Upper lobe of left lung (tissue), 6 donors: ENCODE results near the gene ANKMY1. TPM values are rescaled to one million over a fixed set of nuclear protein-coding genes. Genes with fewer than 3 reads are reported as not detected.

Experiments used
- ATAC-seq, 2 donors: fragments of 200-7000 bp; cut with Tn5 transposase; one replicate each; pipeline ENCODE4 v1.9.1; 2022; ENCODE audit warnings: mild to moderate bottlenecking in 2 of 2, moderate library complexity in 2 of 2; ENCODE audit not compliant: low FRiP score in 2 of 2
- DNase-seq, 2 donors: peaks; one replicate each; pipeline ENCODE4 v3.0.0-alpha.2; 2019 to 2020
- H3K27ac ChIP-seq, 4 donors: fragments of 200-600 bp; sonication (generic); one replicate each; pipeline ENCODE4 v1.5.1; 2016 to 2019
- H3K27me3 ChIP-seq, 4 donors: fragments of 200-600 bp; sonication (generic); one replicate each; pipeline ENCODE4 v1.5.1; 2017 to 2019
- H3K36me3 ChIP-seq, 4 donors: fragments of 200-600 bp; sonication (generic); one replicate each; pipeline ENCODE4 v1.5.1; 2016 to 2019
- H3K4me1 ChIP-seq, 4 donors: fragments of 200-600 bp; sonication (generic); one replicate each; pipeline ENCODE4 v1.5.1; 2018 to 2019
- H3K4me3 ChIP-seq, 4 donors: fragments of 200-600 bp; sonication (generic); one replicate each; pipeline ENCODE4 v1.5.1; 2017 to 2019; ENCODE audit warnings: mild to moderate bottlenecking in 2 of 4, moderate library complexity in 1 of 4
- H3K9me3 ChIP-seq, 4 donors: fragments of 200-600 bp; sonication (generic); one replicate each; pipeline ENCODE4 v1.5.1; 2018 to 2019
- EP300 ChIP-seq, 4 donors: sonication (generic); formaldehyde crosslinking; IDR thresholded peaks; one replicate each; pipeline ENCODE4 v1.5.1; 2017; ENCODE audit warnings: antibody characterized with exemption in 4 of 4, control low read depth in 2 of 4
- POLR2A ChIP-seq, 4 donors: fragments of 450-650 bp; IDR thresholded peaks; one replicate each; pipeline ENCODE4 v1.5.1; 2016 to 2017; ENCODE audit warnings: antibody characterized with exemption in 4 of 4, mild to moderate bottlenecking in 2 of 4
- POLR2AphosphoS5 ChIP-seq, 2 donors: sonication (generic); formaldehyde crosslinking; IDR thresholded peaks; one replicate each; pipeline ENCODE4 v1.5.1; 2017; ENCODE audit warnings: antibody characterized with exemption in 2 of 2
- WGBS, 2 donors: methylation state at CpG; one replicate each; pipeline ENCODE4 v1.1.5; 2017 to 2018; 5-methylcytosine and 5-hydroxymethylcytosine counted together
- total RNA-seq, 6 donors: library from RNA; depleted of rRNA in 4 of 6; stranded (reverse); fragments of >200 nt in 4 of 6; gene quantifications; one replicate each; pipeline versions ENCODE4 v1.1.0 to v1.2.1, GENCODE V29; 2016 to 2021
- TF ChIP-seq, protein P1 (sequence below), 6 experiments: fragments of 450-650 bp in 4 of 6; fragments of 200-600 bp in 2 of 6; sonication (generic) in 2 of 6; IDR thresholded peaks; one replicate each; pipeline ENCODE4 v1.5.1; 2016 to 2019; ENCODE audit warnings: antibody characterized with exemption in 6 of 6
- donor health status: DM: no; HTN: no; CAD: no; lungs with moderate emphysema.
- donor health status: DM: no; HTN: yes; CAD: no; lungs with severe emphysema.

The ANKMY1 gene
- total RNA-seq, 6 donors from 2014 or later, result 23.7 to 97.4 (median 26.9) TPM

- peak; percentile 13 to 70 for DNase-seq
- 96 to 99% methylated on average over 22 to 30 of the region's 31 CpGs for WGBS, 2 donors
These were observed 46.3 kb downstream of the ANKMY1 start for GRCh38 chr2:240511351-240512108.

DNA sequence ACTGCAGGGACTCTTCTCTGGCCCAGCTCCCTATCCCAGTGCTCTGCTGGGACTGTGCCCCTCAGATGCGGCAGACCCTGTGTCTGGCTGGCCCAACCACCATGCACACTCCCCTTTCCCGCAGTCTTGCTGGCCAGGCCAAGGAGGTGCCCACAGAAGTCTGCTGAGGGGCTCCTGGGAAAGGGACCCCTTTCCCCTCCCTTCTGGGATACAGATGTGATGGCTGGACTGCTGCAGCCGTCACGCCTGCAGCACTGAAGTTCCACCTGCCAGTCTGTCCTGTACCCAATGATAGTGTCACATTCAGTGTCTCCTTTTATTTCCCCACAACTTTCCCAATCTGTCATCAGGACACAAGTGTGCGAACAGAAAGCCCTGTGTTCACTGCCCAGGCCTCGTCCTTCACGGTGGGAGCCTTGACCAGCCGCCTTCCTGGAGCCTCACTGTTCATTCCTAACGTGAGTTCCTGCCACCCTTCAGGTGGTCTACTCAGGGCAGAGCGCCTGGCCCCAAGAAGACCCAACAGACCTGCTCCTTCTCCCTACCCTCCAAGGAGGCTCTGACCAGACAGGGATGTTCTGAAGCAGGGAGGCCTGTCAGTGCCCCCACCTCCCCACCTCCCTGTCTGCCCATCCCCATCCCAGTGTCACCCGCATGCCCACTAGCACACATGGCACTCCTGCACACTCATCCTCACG is 47.1 kb downstream of the ANKMY1 start:
- Histone ChIP-seq H3K9me3 (no peaks in the 10 kb centered on the region), H3K27me3 (no peaks in the 10 kb centered on the region), H3K36me3 (peaks cover 0 to 26% (median 15%) of the 10 kb centered on the region in 4 donors), H3K4me3 (no peak overlapping the region), H3K4me1 (peaks cover 0 to 7% (median 5%) of the 10 kb centered on the region in 4 donors), H3K27ac (no peak overlapping the region)
- DNase-seq, result peak in 1 of 2 donors; percentile 14
- no peak for ATAC-seq
- no peak for TF ChIP-seq POLR2A (IDR thresholded peaks at IDR 0.05)
- TF ChIP-seq EP300 (IDR thresholded peaks at IDR 0.05), result no peak
- TF ChIP-seq, protein P1, sequence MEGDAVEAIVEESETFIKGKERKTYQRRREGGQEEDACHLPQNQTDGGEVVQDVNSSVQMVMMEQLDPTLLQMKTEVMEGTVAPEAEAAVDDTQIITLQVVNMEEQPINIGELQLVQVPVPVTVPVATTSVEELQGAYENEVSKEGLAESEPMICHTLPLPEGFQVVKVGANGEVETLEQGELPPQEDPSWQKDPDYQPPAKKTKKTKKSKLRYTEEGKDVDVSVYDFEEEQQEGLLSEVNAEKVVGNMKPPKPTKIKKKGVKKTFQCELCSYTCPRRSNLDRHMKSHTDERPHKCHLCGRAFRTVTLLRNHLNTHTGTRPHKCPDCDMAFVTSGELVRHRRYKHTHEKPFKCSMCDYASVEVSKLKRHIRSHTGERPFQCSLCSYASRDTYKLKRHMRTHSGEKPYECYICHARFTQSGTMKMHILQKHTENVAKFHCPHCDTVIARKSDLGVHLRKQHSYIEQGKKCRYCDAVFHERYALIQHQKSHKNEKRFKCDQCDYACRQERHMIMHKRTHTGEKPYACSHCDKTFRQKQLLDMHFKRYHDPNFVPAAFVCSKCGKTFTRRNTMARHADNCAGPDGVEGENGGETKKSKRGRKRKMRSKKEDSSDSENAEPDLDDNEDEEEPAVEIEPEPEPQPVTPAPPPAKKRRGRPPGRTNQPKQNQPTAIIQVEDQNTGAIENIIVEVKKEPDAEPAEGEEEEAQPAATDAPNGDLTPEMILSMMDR (IDR thresholded peaks at IDR 0.05), result no peak
- no peak for TF ChIP-seq POLR2AphosphoS5 (IDR thresholded peaks at IDR 0.05)
- 89 to 92% methylated on average over 12 of the region's 12 CpGs for WGBS, 2 donors

More at GRCh38 chr2:240511351-240512108, 46.3 kb downstream of the ANKMY1 start:
- Histone ChIP-seq H3K27me3 (no peaks in the 10 kb centered on the region), H3K4me1 (peaks cover 0 to 7% (median 5%) of the 10 kb centered on the region in 4 donors), H3K9me3 (no peaks in the 10 kb centered on the region), H3K4me3 (no peak overlapping the region), H3K27ac (no peak overlapping the region), H3K36me3 (peaks cover 0 to 26% (median 15%) of the 10 kb centered on the region in 4 donors)
- TF ChIP-seq, protein P1 (IDR thresholded peaks at IDR 0.05), result no peak
- TF ChIP-seq POLR2AphosphoS5 (IDR thresholded peaks at IDR 0.05) (no peak), EP300 (IDR thresholded peaks at IDR 0.05) (no peak), POLR2A (IDR thresholded peaks at IDR 0.05) (no peak)
- no peak for ATAC-seq

DNA sequence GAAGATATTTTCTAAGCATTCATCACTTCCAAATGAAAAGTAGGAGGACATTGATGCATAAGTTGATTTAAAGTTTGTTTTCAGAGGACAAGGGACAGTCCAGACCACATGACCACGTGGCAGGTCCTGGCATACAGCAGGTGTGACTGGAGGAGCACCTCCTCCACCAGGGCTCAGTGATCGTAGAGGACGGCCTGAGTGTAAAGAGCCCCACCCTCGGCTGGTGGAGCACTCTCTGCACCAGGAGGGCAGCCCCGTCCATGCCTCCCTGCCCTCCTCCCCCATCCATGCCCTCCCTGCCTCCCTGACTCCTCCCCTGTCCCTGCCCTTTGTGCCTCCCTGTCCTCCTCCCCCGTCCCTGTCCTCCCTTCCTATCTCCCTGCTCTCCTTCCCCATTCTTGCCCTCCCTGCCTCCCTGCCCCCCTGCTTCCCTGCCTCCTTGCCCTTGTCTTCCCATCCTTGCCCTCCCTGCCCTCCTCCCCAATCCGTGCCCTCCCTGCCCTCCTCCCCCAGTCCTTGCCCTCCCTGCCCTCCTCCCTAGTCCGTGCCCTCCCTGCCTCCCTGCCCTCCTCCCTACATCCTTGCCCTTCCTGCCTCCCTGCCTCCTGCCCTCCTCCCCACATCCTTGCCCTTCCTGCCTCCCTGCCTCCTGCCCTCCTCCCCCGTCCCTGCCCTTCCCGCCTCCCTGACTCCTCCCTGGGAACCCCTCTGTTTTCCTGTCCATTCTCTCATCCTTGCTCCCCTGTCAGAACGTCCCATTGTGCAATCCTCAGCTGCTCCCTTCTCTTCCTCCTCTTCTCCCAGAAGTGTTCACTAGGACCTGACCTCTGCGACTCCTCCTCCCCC is 47.9 kb downstream of the ANKMY1 start:
- peaks cover 0 to 26% (median 15%) of the 10 kb centered on the region in 4 donors for H3K36me3 ChIP-seq
- H3K27me3 ChIP-seq, result no peaks in the 10 kb centered on the region
- H3K9me3 ChIP-seq, result no peaks in the 10 kb centered on the region
- 72 to 73% methylated on average over 10 to 12 of the region's 12 CpGs for WGBS, 2 donors
- H3K27ac ChIP-seq, result no peak overlapping the region
- peaks cover 0 to 7% (median 5%) of the 10 kb centered on the region in 4 donors for H3K4me1 ChIP-seq
- no peak overlapping the region for H3K4me3 ChIP-seq
- DNase-seq (peak in 1 of 2 donors; percentile 14), ATAC-seq (no peak)
- TF ChIP-seq EP300 (IDR thresholded peaks at IDR 0.05) (no peak), POLR2AphosphoS5 (IDR thresholded peaks at IDR 0.05) (no peak), POLR2A (IDR thresholded peaks at IDR 0.05) (no peak)
- TF ChIP-seq, protein P1 (IDR thresholded peaks at IDR 0.05), result no peak

- no peaks in the 10 kb centered on the region for H3K27me3 ChIP-seq
- no peak overlapping the region for H3K4me3 ChIP-seq
- H3K4me1 ChIP-seq, result peaks cover 0 to 4% (median 2%) of the 10 kb centered on the region in 4 donors
- 94 to 99% methylated on average over 7 of the region's 7 CpGs for WGBS, 2 donors
- no peak overlapping the region for H3K27ac ChIP-seq
- TF ChIP-seq EP300 (IDR thresholded peaks at IDR 0.05), result no peak
- TF ChIP-seq POLR2AphosphoS5 (IDR thresholded peaks at IDR 0.05), result no peak
- TF ChIP-seq, protein P1 (IDR thresholded peaks at IDR 0.05), result no peak
- no peak for TF ChIP-seq POLR2A (IDR thresholded peaks at IDR 0.05)
- DNase-seq (peak in 1 of 2 donors; percentile 9), ATAC-seq (no peak)
- H3K36me3 ChIP-seq, result peaks cover 0 to 26% (median 15%) of the 10 kb centered on the region in 4 donors
- H3K9me3 ChIP-seq, result no peaks in the 10 kb centered on the region
These were observed 48.8 kb downstream of the ANKMY1 start for GRCh38 chr2:240508832-240509545.
